DND-41 (cell line): Measurements from ENCODE around the gene MAB21L2.

Source experiments
- CTCF ChIP-seq: IDR thresholded peaks from 2 replicates; pipeline ENCODE4 v1.5.1; 2012; ENCODE audit warnings: borderline replicate concordance, low read length, moderate library complexity, mild to moderate bottlenecking; ENCODE audit not compliant: poor library complexity, severe bottlenecking; ENCODE audit errors: extremely low read depth
- EZH2 ChIP-seq: IDR thresholded peaks from 3 replicates; pipeline ENCODE4 v1.6.1; 2012; ENCODE audit warnings: borderline replicate concordance, low read depth, mild to moderate bottlenecking, moderate library complexity, low read length, inconsistent platforms; ENCODE audit not compliant: severe bottlenecking

- no peak for TF ChIP-seq CTCF
- no peak for TF ChIP-seq EZH2
Observed at GRCh38 chr4:150628073-150628472, 46.1 kb downstream of the MAB21L2 start.
